GM19025 (cell line): ENCODE results near the gene ZIC1.

Experiments
- ATAC-seq: cut with Tn5 transposase; IDR thresholded peaks from one replicate; pipeline ENCODE4 v1.9.1; 2021; ENCODE audit warnings: mild to moderate bottlenecking, low read depth, moderate library complexity; ENCODE audit not compliant: unreplicated experiment

ZIC1 gene

DNA sequence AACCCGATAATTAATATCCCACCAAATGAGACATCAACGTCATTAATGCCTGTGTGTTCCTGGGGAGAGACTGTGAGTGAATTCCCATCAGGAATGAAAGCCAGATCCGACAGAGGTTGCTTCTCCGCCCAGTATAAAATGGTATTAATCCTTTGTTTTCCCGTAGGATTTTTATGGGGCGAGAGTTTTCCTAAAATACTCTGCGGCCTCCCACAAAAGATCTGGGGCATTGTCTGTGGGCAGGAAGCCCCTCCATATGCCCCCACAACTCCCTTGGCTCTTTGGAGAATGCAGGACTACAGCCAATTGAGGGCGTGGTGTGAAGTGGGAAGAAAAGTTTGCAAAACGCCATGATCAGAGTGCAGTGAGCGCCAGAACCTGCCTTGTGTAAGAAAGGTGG lies 29.5 kb upstream of the ZIC1 start:
- no peak for ATAC-seq

DNA sequence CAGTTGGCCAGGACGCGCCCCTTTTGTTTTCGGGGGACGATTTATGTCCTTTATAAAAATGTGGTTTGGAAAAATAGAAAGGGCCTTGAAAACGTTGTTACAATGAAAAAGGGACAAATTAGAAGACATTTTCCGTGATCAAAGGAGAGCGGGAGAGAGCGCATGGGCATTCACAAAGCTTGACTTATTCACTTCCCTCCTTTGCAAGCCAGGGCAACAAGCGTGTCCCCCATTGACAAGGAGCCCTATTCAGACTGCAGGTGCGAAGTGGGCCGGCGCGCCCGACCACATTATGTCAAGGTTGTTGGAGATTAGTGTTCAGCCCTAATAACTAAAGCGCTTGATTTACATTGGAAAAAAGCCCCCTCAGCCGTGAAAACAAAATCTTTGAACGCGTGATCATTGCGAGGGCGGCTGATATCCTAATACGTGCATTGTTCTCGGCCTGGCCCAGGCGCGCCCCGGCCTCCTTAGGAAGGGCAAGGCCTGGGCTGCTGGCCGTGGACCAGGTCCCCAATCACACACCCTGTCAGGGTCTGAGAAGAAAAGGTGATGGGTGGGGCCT lies 28.7 kb upstream of the ZIC1 start:
- ATAC-seq: no peak

DNA sequence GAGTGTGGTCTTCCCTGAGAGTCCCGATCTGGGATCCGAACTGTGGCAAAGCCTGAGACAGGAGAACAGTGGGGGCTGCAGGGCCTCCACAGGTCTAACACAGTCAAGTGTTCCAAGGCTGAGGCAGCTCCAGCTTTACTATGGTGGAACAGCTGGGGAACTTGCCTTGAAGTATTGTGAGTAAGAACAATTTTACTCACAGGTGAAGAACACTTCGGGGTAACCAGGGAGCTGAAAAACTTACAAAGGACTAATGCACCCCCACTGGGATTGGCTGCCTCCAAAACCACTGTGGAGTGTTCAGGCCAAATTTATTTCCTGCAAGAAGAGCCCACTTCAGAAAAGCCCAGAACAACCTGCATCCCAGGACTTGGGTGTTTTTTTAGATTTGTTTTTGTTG lies 28.2 kb upstream of the ZIC1 start:
- ATAC-seq: no peak

DNA sequence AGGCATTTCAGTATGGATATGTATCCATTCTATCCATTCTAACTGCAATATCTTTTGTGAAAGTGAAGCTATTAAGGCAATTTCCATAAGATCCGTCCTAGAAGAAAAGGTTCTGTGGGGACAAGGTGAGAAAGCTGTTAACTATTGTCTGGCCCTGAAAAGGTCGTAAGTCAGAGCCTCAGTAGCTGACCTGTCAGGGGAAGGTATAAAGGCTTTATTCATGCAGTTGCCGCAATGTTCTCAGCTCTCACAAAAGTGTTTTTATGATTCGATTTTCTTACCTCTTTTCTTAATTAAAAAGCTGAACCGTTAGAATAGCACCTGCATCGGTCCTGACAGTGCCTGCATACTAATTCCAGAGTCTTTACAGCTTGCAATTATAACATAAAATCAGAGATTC lies 27.6 kb upstream of the ZIC1 start:
- no peak for ATAC-seq

DNA sequence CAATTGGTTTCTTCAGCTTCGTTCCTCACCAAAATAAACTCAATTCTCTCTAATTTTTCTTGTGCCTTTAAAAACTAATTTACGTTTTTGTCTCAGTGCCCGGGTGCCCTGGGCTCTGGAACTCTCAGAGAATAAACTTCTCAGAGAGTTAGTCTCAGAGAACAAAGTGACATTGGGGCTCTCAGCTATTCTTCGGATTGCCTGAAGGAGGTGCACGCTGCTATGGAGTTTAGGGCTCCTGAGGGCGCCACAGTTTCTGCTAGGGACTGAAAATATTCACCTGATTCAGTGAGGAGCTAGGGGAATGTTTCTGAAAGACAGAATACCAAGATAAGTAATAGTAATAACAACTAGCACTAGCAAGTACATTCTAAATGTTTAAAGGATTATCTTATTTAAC lies 25.5 kb upstream of the ZIC1 start:
- ATAC-seq: no peak

DNA sequence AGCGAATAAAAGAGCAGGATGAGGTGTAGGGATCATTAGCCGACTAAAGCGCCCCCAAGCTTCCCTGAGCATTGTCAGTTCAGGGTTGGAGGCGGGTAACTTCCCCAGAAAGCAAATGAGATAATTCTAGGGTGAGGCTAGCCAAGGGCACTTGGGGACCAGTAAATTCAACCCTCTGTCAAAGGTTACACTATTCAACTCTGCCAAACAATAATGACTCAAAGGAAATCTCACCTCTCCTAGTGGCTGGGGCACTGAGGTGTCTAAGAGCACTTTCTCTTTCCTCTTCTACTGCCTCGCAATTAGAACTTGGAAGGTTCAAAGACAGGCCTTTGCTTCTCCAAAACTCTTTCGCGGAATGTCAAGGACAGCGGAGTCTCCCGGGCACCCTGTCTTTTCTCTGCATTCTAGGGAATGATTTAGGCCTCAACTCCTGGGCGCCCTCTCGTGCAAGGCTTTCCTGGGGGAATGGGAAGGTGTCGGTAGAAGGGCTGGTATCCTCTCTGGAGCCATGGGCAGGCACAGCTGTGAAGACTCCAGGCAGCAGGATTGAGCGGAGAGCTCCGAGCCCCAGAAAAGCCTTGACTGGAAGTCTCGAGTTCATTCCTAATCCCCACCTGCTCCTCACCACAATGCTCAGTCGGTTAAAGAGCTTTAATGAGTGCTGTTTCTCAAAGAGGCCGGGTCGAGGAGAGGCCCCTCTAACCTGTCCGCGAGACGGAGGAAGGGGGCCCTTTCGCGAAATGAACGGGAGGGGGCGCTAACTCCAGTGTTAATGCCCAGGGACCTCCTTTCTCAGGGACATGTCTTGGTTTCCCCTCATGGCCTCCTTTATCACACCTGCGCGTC lies 24.7 kb upstream of the ZIC1 start:
- no peak for ATAC-seq

DNA sequence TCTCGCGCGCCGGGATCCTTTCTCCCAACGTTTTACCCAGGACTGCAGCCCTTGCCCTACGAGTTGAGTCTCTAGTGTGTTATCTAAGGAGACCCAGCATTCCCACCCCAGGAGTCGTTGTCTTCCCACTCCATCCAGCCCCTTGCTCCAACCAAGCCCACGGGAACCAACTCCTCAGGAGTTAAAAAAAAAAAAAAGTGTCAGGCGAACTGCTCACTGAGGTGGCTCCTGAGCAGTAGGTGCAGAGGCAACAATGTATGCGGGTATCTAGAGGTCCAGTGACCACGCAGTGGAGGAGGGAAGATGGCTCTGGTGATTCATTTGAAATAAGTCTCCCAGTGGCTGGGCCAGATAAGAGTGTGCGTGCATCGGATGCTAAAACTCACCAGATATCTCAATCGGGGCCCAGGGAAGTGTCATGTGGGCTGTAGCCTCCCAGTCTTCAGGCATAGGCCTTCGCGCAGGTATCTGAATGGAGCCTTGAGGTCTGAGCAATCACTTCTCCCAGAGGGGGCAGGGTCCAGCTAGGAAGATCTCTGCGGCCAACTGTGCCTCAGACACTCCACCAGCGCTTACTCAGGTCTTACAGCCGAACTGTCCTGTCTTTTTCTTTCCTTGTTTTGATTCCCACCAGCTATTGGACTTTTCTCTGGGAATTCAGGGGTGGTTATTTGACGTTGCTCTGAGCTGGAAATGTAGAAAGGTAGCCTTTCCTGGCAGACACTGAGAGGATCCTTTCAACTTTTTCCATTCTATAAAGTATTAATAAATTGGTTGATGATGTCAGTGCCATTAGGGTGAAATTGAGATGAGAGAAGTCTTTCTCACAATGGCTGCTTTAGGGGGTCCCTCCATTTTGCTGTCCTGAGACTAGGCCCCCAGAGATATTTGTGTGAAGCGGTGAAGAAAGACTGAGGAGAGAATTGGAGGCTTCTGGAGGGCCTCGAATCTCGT lies 23.8 kb upstream of the ZIC1 start:
- no peak for ATAC-seq

DNA sequence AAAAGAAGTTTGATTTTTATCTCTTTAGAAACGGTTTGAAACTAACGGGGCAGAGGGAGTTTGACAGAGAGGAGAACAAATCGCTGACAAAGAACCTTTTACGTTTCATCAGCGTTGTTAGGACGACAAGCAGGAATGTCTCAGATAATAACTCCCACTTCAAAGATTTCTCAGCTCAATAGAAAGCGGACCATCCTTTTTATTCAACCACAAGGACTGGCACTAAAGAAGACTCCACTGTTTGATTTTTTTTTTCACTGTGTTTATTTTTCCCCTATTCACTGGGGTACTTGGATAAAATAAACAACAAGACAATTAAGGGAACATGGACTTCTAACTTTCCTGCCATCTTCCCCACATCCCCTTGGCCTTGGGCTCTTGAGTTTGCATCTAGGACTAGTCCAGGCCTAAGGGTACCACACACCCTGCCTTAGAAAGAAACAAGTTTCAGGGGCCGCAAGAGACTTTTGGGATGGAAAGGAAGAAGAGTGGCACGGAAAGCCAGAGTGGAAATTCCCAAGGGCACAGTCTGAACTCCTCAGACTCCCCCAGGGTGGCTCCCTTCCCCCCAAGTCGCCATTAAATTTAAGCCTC lies 21.8 kb upstream of the ZIC1 start:
- no peak for ATAC-seq

DNA sequence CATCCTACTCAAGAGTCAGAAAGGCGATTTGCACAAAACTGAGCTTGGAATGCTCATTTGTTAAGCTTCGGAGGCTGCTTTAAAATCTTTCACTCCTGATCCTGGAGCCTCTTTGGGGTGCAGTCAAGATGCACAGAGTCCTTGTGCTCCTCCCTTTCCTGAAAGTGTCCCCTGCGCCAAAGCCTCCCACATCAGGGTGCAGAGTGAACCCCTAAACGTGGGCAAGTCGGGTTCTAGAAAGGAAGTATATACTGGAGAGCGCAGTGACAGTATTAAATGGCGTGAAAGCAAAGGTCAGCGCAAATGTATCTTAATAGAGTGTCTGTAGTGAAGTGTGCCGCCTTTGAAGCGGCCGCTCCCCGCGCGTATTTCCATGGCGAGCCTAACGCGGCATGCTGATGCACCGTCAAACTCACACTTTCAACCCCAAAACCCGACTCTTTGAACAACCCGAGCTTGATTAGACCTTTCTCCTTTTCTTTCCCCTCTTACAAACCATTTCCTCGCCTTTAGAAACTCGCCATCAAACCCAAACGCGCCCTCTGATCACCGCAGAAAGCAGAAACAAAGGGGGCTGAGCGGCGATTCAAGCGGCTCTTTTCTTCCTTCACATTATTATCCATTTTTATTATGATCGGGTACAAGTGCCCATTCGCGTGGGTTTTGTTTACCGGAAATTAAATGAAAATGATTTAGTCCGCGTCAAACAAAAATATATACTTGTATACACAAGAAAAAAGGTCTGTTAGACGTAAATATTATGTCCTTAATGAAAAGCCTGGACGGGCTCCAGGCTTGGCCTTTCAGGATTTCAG lies 21.1 kb upstream of the ZIC1 start:
- ATAC-seq: no peak

DNA sequence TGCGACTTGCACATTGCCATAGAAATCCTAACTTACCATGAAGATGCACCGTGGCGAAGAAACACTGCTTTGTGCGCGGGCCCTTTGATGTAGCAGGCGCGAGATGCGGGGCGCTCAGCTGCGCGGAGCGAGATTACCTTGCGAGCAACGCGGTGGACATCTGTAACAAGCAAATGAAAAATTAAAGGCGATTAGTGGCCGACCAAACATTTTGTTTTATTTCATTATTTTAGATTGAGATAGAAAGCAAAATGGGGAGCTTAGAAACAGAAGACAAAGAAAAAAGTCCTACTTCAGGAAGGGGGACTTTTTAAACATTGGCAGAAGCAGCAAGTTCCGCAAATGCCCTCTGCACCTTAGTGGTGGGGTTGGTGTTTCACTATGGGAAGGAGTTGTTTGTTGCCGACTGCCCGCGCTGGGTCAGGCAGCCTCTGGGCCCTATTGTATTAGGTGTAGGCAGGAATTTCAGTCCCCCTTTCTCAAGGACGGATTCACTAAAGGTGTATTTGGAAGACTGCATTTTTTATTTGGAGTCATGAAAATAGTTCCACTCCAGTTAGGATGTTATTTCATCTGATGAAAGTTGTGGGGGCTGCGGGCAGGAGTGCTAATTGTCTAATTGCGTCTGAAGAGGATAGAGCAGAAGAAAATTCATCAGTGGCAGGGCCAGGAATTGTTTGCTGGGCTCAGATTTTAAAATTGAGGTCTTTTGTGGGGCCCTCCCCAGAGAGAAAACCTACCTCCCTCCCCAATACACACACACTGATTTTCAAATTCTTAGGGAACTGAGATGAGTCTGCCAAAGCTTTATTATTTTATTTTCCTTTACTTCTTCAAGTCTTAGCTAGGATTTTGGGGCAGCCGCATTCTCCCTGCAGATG lies 20.2 kb upstream of the ZIC1 start:
- no peak for ATAC-seq

DNA sequence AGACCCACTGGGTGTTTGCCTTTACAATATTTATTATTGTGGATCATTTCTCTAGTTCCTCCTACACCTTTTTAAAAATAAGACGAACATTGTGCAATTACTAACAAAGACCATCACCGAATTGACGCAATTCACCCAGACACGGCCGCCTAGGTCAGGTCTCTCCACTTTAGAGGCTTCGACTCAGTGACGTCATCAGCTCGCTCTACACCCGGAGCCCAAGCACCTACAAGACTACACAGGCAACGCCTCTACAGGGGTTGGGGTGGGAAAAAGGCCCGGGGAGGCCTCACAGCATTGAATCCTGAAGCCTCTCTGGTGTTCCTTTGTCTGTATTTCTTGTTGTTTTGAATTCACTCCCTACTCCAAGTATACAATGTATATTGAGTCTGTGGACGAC lies 19.4 kb upstream of the ZIC1 start:
- no peak for ATAC-seq

DNA sequence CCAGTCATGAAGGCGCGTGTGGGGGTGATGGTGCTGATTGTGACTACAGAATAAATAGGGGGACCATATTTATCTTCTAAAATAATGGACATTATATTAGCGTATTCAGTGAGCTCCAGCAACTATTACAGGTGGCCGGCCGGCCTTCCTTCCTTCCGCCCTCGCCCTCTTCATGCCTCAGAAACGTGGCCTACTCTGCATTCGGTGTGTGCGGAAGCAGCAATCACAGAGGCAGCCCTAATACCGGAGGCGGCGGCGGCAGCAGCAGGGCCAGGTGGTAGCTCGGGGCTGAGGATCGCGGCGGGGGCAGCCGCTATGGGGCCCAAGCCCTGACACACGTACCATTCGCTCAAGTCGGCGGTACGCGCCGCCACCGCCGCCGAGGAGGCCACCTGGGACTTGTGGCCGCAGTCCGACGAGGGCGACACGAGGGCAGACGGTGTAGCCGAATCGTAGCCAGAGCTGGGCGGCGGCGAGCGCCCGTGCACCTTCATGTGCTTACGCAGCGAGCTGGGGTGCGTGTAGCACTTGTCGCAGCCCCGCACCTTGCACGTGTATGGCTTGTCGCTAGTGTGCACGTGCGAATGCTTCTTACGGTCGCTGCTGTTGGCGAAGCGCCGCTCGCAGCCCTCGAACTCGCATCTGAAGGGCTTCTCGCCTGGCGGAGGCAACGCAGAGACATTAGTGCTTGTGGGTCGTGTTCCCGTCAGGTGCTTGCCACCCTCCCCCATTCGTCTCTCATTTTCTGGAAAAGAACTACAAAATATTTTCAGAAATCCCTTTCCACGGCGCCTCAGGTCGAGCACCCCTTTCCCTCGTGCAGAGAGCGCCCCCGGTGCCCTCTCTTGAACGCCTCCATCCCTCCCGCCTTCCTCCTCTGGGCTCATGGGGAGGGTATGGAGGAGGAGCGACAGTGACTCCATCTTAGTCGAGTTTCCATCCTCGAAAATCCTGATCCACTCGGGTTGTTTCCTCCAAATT lies 18.3 kb upstream of the ZIC1 start:
- ATAC-seq: no peak

DNA sequence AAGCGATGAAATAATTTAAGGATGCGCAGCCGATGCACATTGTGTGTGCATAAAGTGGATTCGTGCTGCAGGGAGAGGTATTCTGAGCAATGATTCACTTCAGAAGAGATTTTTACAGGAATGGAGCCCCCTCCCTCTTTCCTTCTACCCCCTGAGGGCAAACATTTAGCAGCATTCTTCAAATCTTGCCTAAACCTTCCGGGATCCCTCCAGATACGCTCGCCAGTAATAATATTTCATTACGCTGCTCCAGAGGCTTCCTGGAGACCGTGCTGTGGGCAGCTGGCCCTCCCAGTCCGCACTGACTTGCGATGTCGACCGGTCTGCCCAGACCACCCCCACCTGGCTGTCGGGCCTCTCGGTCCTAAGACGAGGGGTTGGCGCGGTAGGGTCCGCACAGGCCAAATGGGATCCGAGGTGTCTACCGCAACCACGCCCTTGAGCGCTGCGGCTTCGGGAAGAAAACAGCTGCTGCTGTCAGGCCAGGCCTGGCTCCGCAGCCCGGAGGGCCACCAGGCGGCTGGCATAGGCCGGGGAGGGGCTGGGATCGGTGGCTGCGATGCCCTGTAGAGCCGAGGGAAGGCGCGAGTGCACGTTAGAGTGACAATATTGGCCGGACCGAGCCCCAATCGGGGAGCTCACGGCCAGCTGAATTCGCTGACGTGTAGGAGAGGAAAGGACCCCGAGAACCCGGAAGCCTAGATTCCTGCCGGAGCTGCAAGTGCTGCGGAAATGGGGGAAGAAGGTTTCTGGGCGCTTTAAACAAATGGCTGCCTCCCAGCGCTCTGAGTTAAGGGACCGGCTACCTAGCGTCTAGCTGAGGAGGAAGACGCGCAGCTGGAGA lies 17.2 kb upstream of the ZIC1 start:
- ATAC-seq: no peak

DNA sequence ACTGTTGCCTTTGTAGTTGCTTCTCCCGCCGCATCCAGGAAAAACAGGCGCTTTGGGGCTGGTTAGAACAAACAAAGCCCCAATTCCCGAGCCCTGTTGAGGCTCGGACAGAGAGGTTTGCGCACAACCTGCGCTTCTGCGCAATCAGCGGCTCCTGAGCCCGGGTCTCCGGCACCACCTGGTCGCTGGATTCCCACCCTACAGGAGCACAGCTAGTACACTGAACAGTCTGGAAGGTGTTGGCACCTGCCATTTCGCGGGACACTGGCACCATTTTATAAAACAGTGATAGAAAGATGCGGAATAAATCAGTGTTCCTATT lies 16.6 kb upstream of the ZIC1 start:
- no peak for ATAC-seq

DNA sequence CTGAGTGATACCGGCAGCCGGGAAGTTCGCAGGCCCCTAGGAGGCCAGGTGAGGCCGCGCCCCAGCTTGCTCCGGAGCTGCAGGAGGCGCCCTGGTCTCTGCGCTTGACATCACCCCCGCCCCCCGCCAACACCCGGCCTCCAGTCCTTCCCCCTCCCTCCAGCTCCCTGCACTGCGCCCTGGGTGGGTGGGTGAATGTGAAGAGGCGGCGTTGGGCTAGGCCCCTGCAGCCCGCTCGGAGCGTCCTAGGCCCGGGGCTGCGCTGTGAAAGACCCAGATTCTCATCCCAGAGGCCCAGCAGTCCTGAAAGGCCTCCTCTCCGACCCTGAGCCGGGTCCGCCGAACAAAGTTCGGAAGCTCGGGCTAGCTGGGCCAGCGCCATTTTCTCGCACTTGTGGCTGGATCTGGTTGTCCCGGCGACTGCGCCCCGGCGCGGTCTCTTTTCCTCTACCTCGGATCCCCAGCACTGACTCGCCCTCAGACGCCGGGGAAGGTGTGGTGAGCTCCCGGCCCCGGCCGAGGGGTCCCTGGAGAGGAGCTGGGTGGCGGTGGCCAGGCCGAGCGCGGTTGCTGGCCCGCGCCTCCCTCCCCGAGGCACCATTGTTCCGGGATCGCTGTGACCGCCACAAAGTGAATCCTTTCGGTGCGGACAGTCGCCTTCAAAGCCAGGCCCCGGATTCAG lies 15.8 kb upstream of the ZIC1 start:
- no peak for ATAC-seq

DNA sequence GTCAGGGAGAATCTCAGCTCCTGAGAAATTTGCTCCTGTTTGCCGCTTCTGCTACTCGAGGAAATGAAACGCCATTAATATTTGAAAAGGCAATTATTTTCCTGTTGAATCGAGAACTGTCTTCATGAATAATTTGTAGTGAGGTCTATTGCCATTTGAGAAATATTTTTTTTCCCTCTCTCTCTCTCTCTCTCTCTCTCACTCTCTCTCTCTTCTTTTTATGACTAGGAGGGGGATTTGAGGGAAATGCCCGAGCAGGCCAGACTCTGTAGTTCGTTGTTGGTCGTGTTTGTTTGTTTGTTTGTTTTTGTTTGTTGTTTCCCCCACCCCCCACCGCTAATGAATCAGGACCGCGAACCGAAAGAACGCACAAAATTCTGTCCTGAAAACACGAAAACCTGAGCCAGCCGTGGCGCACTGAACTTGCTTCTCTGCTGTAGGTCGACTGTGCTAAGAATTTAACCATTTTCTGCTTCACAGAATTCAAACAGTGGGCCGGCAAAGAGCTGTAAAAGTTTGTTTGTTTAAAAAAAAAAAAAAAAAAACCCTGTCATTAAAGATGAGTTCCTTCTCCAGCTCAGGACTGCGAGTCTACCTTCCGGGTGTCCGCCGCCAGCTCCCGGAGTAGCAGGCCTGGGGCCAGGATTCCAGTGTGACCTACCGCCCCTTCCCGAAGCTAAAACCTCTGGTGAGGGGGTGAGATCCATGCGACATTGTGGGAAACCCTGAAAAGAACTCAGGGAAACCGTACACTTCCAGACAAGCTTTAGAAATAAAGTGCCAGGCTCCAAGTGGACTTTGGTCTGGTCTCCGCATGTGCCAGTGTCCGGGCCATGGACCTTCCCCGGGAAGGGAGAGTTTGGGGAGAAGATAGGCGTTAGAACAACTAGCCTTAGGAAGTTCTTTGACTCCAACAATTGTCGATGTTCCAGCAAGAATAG lies 15.0 kb upstream of the ZIC1 start:
- no peak for ATAC-seq
